HepG2 (cell line): ENCODE measurements around the gene WFDC13. TPM values are rescaled to one million over a fixed set of nuclear protein-coding genes. Genes with fewer than 3 reads are reported as not detected.
"Not testable (repeated sequence)": the region's sequence is repeated elsewhere in the genome, so short reads cannot be mapped to it uniquely, and the experiment has no call there.

Experiments
- ATAC-seq: fragments of 200-7000 bp; cut with Tn5 transposase; 3 replicates; pipeline ENCODE4 v1.9.1; 2020; ENCODE audit warnings: mild to moderate bottlenecking, moderate library complexity
- BruUV-seq: library from RNA; stranded (reverse); fragments of 400-500 nt; replicated peaks from 2 replicates; lab custom pipeline; 2021; lab: Mats Ljungman, UMichigan
- CTCF ChIA-PET: fragments of 300-600 bp; formaldehyde crosslinking; extraction: SDS; loops from one replicate; lab custom pipeline; 2021; ENCODE audit warnings: low total read pairs, inconsistent platforms, low intra/inter-chr PET ratio; lab: Yijun Ruan, JAX
- POLR2A ChIA-PET: fragments of 350-600 bp; sonication (Branson Sonifier 250); formaldehyde crosslinking; loops from one replicate; lab custom pipeline; 2020; ENCODE audit warnings: antibody characterized with exemption, inconsistent platforms; lab: Yijun Ruan, JAX
- DNase-seq: peaks from one replicate; pipeline ENCODE4 v3.0.0-alpha.2; 2015; ENCODE audit warnings: low spot score
- FAIRE-seq: peaks from 3 replicates; lab custom pipeline; 2011; peaks lifted over from hg19 to GRCh38; lab: Jason Lieb, UNC
- H2AFZ ChIP-seq: one replicate; pipeline ENCODE4 v1.6.1; 2011; ENCODE audit warnings: low read length, inconsistent platforms
- H3K27ac ChIP-seq: fragments of 300-600 bp; 3 replicates; pipeline ENCODE4 v1.8.0; 2011; ENCODE audit warnings: mixed run types, mild to moderate bottlenecking, mixed read lengths, low read length, inconsistent platforms; ENCODE audit not compliant: insufficient read depth; ENCODE audit errors: extremely low read length
- H3K27me3 ChIP-seq, 2 experiments: fragments of 200-600 bp in 1 of 2; 2 replicates in 1 of 2; 3 replicates in 1 of 2; pipeline versions ENCODE4 v1.6.0 to v1.8.0; 2011; ENCODE audit warnings: low read length in 2 of 2, mild to moderate bottlenecking in 2 of 2, moderate library complexity in 2 of 2, inconsistent platforms in 1 of 2; ENCODE audit not compliant: insufficient read depth in 2 of 2, control insufficient read depth in 1 of 2
- H3K36me3 ChIP-seq, 2 experiments: fragments of 200-600 bp in 1 of 2; replicated peaks in 1 of 2; 2 replicates in 1 of 2; 3 replicates in 1 of 2; pipeline versions ENCODE4 v1.5.1 to v1.8.0; 2011; ENCODE audit warnings: low read length in 2 of 2, inconsistent platforms in 1 of 2; ENCODE audit not compliant: insufficient read depth in 2 of 2, control insufficient read depth in 1 of 2
- H3K4me1 ChIP-seq: 2 replicates; pipeline ENCODE4 v1.5.1; 2012; ENCODE audit warnings: low read length, inconsistent platforms; ENCODE audit not compliant: insufficient read depth
- H3K4me2 ChIP-seq: 2 replicates; pipeline ENCODE4 v1.6.0; 2011; ENCODE audit warnings: low read depth, low read length, inconsistent platforms
- H3K4me3 ChIP-seq, 3 experiments: fragments of 200-600 bp in 1 of 3; sonication (generic), shearing (Covaris generic) in 1 of 3; replicated peaks in 1 of 3; 2 replicates each; pipeline ENCODE4 v1.5.1; 2011 to 2016; ENCODE audit warnings: low read length in 3 of 3, inconsistent platforms in 2 of 3, low read depth in 2 of 3, mild to moderate bottlenecking in 2 of 3, control low read depth in 1 of 3, mixed read lengths in 1 of 3; ENCODE audit not compliant: insufficient read depth in 1 of 3
- H3K79me2 ChIP-seq: one replicate; pipeline ENCODE4 v1.6.1; 2011; ENCODE audit warnings: low read length, inconsistent platforms; ENCODE audit not compliant: insufficient read depth
- H3K9ac ChIP-seq: 2 replicates; pipeline ENCODE4 v1.6.0; 2011; ENCODE audit warnings: mild to moderate bottlenecking, low read depth, low read length, inconsistent platforms; ENCODE audit not compliant: insufficient read depth
- H3K9me3 ChIP-seq: 2 replicates; pipeline ENCODE4 v1.5.1; 2012; ENCODE audit warnings: mild to moderate bottlenecking, low read length
- H4K20me1 ChIP-seq: 2 replicates; pipeline ENCODE4 v1.6.0; 2011; ENCODE audit warnings: inconsistent platforms, mild to moderate bottlenecking, low read length, moderate library complexity; ENCODE audit not compliant: insufficient read depth
- ARID5B ChIP-seq: IDR thresholded peaks from 2 replicates; pipeline ENCODE4 v1.4.0; 2020; ENCODE audit warnings: mild to moderate bottlenecking, missing genetic modification reagents
- FOXA1 ChIP-seq, 2 experiments: fragments of 450-650 bp in 1 of 2; sonication (generic) in 1 of 2; formaldehyde crosslinking in 1 of 2; IDR thresholded peaks; 2 replicates each; pipeline versions ENCODE4 v1.4.0 to v1.6.1; 2016 to 2020; ENCODE audit warnings: missing genetic modification reagents in 1 of 2
- TCF7 ChIP-seq: sonication (generic); IDR thresholded peaks from 2 replicates; pipeline ENCODE4 v1.6.1; 2016; ENCODE audit warnings: antibody characterized with exemption, low read depth
- ZNF281 ChIP-seq: sonication (generic); formaldehyde crosslinking; IDR thresholded peaks from 2 replicates; pipeline ENCODE4 v1.4.0; 2020; ENCODE audit warnings: missing genetic modification reagents, borderline replicate concordance
- WGBS: methylation state at CpG from one replicate; pipeline ENCODE4 v1.1.6; 2017; ENCODE audit warnings: low lambda C conversion rate; 5-methylcytosine and 5-hydroxymethylcytosine counted together
- in situ Hi-C: cut with HindIII; loops from 2 replicates; pipeline ENCODE4 v1.10.0; 2017; ENCODE audit warnings: low pct_unique_long_range_greater_than_20kb; ENCODE audit not compliant: extremely low pct_ligation_motif_present
- intact Hi-C: fragments of 100-400 bp; cut with micrococcal nuclease; formaldehyde crosslinking; loops from one replicate; pipeline ENCODE4 v1.10.0; 2022; ENCODE audit not compliant: unreplicated experiment
- polyA plus RNA-seq, 8 experiments: library from polyadenylated mRNA; depleted of rRNA in 3 of 8; stranded (reverse) in 7 of 8; unstranded in 1 of 8; fragments of >200 nt; fragmentation: Illumina TruSeq in 4 of 8; extraction: Trizol in 4 of 8; gene quantifications; 2 replicates each; pipeline versions ENCODE4 v1.2.1 to v1.2.3, GENCODE V29; 2011 to 2016; ENCODE audit warnings: low read depth in 4 of 8, missing spikeins in 1 of 8, mixed read lengths in 1 of 8; ENCODE audit not compliant: insufficient read depth in 1 of 8
- total RNA-seq, 5 experiments: library from RNA; depleted of rRNA; stranded (reverse); fragments of >200 nt; fragmentation: Illumina TruSeq; extraction: Trizol; gene quantifications; 2 replicates each; pipeline ENCODE4 v1.2.3, GENCODE V29; 2016; ENCODE audit warnings: low read depth in 1 of 5

The WFDC13 gene
- total and polyA plus RNA-seq, 2 of the 13 experiments (the other 11 are each of a cell fraction or from before 2014, with no cell fraction given) = not detected

DNA sequence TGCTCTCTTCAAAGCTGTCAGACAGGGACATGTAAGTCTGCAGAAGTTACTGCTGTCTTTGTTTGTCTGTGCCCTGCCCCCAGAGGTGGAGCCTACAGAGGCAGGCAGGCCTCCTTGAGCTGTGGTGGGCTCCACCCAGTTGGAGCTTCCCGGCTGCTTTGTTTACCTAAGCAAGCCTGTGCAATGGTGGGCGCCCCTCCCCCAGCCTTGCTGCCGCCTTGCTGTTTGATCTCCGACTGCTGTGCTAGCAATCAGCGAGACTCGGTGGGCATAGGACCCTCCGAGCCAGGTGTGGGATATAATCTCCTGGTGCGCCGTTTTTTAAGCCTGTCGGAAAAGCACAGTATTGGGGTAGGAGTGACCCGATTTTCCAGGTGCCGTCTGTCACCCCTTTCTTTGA lies 8.5 kb upstream of the WFDC13 start:
- TF ChIP-seq ARID5B (peak; percentile 37; the same call in 1 of the 2 replicates), TCF7 (peak; percentile 30; the same call in 1 of the 2 replicates), FOXA1 (CRISPR knock-in tag; IDR thresholded peaks at IDR 0.05) (peak; percentile 74), ZNF281 (peak; percentile 96)
- intact Hi-C loops; FAIRE-seq; H4K20me1 ChIP-seq; H3K4me3 ChIP-seq; POLR2A ChIA-PET; H3K27ac ChIP-seq; ATAC-seq; H3K27me3 ChIP-seq; H3K9me3 ChIP-seq; H3K9ac ChIP-seq; CTCF ChIA-PET; in situ Hi-C loops; H3K4me1 ChIP-seq; BruUV-seq; DNase-seq; H3K4me2 ChIP-seq; H3K36me3 ChIP-seq; H3K79me2 ChIP-seq; H2AFZ ChIP-seq; TF ChIP-seq FOXA1 (IDR thresholded peaks at IDR 0.05): not testable (repeated sequence)
- WGBS = 35% methylated on average over 12 of the region's 12 CpGs
